NCI-H1092 (cell line): ENCODE data around the gene MLLT6.

ENCODE experiments used
- DNase-seq: peaks from one replicate; lab custom pipeline; 2025; lab: John Stamatoyannopoulos, UW

Gene MLLT6

DNA sequence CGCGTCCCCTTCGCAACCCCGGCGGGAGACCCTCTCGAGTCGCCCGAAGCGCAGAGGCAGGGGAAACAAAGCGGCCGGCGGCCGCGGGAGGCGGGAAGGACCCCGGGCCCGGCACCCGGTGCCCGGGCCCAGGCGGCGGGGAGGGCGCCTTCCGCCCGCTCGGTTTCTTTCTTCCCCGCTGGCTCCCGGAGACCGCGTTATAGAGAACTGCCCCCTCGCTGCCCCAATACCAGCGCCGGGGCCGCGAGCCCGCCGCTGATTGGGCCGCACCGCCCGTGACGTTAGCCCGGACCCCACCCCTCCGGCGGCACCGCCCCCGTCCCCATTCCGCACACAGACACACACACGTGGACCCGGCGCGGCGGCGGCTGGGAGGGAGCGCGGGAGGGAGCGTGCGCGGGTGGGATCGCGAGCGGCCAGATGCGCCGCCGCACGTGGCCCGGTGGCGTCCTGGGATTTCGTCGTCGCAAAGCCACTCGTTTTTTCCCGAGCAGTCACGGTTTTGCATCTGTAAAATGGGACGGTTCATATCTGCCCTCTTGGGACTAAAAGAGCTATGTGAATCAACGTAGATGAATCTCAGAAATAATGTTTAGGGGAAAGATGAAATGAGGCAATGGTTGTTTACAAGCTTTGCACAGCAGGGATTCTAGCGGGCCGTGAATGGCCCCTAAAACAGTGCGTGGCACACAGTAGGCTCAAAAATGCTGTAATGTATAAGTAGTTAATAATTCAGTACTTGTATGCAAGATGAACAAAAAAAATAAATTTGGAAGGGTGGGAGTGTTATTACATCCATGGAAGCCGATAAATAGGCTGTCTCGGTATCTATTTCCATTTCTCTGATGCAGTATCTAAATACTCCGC, 30.1 kb upstream of the MLLT6 start, which contains the start of gene EPOP:
Gene EPOP, minus strand, starts transcription at position 209 of the 867 bp plus-strand sequence. CDS start 462 bp downstream, outside the sequence.
- DNase-seq = peak; percentile 73

DNA sequence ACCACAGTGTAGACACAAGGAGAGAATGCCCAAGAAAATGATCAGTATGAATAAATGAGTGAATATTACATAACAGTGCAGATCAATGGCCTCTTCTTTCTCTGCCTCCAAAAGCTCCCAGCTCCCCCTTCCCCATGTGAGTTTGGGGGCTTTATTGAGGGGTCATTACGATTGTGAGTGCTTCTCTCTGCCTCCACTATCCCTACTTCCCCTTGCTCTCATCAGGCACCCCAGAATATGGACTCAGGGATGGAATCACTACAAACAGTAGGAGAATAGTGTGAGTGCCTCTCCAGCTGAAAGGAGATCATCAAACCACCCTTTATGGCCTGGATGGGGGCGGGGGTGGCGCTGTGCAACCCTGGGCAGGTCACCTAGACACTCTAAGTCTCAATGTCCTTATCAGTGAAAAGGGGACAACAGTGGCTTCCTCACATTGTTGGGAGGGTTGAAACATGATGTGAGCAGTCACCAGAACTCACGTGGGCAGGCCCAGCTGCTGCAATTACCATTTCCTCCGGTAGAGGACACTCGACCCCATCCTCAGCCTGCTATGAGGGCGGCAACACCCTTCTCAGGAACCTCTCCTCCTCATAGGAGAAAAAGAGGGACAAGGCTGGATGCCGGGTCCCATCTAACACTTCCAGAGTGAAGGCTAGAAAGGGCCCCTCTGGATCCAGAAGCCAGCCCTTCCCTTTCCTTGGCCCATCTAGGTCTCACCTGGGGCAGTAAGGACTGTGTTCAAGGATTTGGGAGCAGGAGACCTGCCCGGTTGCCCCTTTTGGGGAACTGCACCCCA, 28.2 kb upstream of the MLLT6 start:
- peak; percentile 72 for DNase-seq

DNA sequence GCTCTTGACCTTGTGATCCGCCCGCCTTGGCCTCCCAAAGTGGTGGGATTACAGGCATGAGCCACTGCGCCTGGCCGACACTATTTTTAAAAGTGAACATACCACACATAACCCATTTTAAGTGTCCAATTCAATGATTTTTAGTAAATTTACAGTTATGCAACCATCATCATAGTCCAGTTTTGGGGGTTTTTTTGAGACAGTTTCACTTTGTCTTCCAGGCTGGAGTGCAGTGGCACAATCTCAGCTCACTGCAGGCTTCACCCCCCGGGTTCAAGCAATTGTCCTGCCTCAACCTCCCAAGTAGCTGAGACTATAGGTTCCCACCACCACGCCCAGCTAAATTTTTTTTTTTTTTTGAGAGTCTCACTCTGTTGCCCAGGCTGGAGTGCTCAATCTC, 27.3 kb upstream of the MLLT6 start:
- DNase-seq = no peak

DNA sequence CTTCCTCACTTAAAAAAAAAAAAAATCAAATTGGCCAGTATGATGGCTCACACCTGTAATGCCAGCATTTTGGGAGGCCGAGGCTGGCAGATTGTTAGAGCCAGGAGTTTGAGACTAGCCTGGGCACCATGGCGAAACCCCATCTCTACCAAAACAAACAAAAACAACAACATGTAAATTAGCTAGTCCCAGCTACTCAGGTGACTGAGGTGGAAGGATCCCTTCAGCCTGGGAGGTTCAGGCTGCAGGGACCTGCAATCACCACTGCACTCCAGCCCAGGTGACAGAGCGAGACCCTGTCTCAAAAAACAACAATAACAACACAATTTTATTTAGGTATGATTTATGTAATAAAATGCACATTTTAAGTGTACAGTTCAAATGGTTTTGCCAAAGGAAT, 24.0 kb upstream of the MLLT6 start:
- DNase-seq = no peak

DNA sequence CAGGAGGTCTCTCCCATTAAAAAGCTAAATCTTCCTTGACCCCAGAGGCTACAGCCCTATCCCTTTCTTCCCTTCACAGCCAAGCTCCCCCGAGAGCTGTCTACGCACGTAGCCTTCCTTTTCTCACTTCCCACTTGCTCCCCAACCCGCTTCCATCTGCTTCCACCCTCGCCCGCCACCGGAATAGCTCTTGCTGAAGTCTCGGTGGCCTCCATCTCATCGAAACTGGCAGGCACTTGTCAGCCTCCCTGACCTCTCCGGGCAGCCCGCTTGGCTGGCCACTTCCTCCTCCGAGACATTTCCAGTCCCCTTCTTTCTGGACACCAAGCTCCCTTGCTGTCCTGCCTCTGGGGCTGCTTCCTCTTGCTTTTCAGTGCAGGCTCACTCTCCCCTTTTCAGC, 19.6 kb upstream of the MLLT6 start:
- DNase-seq = no peak

DNA sequence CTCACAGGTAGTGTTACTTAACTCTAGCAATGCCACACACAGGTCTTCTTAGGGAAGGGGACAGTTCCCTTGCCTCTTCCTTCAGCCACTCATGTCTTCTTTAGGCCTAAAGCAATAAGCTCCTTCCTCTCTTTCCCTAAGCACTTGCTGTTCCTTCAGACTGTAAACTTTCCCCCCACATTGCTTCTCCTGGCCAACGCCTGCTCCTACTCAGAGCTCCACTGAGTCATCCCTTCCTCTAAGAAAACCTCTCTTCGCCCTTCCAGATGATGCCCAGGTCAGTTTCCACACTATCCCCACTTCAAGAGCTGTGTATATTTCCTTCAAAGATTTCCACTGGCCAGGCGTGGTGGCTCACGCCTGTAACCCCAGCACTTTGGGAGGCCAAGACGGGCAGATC, 17.8 kb upstream of the MLLT6 start:
- no peak for DNase-seq

DNA sequence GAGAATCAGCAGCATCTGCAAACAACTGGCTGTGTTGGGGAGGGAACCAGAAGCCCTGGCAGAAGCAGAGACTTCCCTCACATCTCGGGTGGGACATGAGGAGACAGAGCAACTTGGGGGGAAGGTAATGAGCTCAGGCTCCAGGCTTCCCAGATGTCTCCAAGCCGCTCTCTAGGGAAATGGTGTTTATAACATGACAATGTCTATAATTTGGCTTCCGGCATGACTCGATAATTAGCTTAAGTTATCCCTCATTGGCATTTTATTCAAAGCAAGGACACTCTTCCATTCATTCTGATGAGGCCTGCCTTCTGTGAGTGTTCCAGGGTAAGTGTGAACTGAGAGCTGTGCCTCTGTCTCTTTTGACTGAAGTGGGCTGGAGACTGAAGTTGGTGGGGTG, 14.7 kb upstream of the MLLT6 start:
- no peak for DNase-seq

DNA sequence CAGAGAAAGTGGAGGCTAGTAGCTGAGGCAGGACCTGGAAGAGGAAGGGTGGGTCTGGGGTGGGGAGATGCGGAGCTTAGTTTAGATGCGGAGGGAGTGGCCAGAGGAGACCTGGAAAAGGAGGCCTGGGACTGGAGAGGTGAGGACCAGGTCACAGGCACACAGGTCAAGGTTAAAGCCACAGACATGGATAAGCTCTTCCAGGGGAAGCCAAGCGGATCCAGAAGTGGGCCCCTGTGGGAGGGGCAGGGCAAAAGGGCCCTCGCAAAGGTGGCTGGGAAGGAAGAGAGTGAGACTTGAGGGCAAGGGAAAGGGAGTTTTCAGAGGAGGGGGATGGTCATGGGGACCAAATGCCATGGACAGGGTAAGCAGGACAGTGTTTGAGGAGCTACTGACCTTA, 13.9 kb upstream of the MLLT6 start:
- no peak for DNase-seq

DNA sequence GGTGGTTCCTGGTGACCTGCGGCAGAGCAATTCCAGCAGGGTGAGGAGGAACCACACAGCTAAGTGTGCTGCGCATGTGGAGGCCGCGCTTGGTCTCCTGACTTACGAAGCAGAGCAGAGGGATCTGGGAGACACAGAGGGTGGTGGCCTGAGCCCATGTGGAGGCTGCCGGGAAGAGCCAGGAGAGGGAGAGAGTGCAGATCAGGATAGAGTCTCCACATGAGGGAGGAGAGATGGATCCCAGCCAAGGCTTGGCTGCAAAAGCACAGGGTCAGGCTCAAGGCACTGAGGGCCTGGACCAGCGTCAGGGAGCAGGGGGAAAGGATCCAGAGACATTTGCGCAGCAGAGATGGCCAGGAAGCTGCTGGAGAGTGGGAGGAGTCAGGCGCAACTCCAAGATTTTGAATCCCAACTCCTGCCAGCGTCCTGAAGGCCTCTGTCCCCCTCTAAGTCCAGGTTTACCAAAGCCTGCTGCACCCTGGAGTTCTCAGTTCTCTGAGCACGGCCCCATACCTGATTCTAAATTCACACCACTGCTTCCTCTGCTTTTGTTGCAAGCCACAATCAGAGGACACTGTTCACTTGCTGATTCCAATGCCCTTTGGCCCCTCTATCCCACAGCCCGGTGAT, 11.3 kb upstream of the MLLT6 start:
- DNase-seq = peak; percentile 50

DNA sequence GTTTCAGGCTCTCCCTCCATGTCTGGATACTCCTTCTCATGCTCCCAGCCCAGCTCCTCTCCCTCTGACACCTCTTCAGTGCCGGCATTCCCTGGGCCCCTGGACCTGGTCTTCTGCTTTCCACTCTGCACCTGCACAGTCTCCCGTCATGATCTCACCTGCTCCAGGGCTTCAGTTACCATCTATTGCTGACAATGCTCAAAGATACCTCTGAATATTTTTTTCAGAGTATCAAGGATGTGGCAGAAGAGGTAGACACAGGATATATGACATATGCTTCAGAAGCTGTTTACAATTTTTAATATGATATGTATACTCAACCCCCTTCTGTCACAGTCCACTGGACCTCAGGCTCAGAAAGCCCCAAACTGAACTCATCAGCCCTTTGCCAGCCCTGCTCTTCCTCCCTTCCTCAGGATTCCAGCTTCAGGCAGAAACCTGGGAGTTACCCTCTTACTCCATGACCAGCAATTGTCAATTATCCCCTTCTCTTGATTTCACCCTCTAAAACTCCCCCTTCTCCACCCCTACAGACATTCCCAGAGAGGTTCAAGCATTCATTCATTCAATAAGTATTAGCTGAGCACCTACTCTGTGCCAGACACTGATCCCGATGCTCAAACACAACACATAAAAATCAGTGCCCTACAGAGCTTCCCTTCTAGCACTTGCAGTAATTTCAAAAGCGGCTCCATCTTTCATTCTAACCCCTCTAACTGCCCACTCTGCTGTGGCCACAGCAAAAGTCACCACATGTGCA, 7.8 kb upstream of the MLLT6 start:
- DNase-seq = no peak

DNA sequence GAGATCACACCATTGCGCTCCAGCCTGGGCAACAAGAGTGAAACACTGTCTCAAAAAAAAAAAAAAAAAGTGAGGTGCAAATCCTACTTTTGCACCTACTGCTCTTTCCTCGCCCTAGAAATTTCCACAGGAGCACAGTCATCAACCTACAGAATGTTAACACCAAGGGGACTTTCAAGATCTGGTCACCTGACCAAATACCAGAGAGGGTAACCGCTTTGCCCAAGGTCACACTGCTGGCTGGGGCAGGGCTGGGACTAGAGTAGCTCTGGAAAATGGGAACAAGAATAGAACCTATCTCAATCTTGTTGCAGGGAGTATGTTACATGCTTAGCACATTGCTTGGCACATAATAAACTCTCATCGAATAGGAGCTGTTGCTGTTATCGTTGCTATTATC, 6.3 kb upstream of the MLLT6 start:
- no peak for DNase-seq

DNA sequence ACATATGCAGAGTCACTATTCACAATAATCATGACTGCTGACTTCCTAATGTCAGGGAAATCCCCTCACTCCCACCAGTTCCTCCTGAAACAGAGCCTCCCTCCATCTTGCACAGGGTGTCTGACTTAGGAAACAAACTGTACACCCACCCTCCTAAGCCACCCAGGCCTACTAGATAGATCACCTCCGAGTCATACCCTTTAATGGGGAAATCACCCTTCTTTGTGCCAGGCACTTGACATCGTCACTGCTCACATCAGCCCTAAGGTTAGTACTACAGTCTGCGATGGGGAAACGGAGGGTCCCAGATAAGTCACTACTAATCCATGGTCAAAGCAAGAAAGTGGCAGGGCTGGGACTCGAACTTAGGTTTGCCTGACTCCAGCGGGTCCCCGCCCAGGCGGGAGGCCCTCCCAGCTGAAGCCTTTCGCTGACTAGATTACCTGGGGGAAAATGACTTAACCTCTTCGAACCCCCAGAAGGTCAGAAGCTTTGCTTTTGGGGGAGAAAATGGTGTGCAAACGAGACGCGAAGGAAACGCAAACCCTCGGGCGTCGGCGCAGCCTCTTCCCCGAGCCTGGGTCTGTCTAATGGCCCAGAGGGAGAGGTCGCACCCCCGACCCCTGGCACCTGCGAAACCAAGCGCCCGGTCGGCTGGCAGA, 3.4 kb upstream of the MLLT6 start:
- DNase-seq = no peak

DNA sequence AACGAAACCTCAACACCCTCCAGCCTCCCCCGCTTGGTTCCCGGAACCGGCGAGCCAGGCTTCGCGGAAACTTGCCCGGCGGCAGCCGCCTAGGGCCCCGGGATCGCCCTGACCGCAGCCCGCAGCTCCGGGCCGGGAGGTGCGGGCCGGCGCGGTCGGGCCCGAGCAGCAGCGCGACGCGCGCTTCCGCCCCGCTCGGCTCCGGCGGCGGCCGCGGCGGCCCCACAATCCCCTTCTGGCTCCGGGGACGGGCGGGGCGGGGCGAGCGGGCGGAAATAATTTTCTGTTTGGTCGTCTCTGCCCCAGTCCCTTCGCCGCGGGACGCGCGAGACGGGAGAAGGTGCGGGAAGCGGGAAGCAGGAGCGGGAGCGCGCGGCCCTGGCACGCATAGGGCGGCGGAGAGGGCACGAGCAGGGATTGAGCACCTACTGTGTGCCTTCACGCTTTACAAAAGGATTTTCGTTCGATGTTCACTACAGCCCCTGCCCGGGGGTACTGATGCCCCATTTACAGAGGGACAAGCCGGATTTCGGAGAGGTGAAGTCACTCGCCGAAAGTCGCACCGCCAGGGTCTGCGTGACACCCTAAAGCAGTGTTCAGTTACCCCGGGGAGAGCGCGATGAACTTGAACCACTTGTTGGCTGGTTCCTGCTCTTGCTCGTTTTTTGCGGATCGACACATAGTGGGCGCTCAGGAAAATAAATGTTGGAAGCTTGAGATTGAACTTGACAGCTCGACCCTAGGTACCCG, 2.7 kb upstream of the MLLT6 start:
- DNase-seq = peak; percentile 76

DNA sequence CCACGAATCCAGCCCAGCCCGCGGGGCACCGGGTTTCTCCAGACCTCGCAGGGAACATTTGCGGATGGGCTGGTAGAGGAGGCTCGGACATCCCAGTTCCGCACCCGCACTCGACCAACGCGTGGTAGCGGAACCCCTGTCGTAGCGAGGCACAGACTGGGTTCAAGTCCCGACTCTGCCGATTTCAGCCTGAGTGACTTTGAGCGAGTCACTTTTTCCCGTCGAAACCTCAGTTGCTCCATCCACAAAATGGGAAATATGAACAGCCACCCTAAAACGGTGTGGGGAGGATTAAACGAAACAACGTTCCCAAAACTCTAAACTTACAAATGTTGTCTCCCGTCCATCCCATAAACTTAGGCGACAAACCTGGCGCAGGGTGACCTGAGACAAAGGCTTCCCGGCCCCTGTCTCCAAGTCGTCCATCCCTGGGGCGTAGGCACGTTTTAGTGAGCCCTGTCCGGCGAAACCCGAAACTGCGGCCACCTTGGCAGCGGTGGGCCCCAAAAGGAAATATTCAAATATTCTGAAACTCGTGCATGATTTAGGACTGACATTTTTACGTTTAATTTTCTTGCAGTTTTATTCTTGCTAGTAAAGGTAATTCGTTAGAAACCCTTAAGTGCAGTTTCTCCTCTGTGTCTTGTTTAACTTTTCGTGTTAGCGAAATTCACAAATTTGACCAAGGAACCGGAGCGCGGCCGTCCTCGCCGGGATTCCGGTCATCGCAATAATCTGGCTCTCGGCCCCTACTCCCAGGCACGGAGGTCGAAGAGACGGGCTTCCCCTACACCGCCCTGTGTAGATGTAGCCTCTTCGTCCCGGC, 1.9 kb upstream of the MLLT6 start:
- no peak for DNase-seq

DNA sequence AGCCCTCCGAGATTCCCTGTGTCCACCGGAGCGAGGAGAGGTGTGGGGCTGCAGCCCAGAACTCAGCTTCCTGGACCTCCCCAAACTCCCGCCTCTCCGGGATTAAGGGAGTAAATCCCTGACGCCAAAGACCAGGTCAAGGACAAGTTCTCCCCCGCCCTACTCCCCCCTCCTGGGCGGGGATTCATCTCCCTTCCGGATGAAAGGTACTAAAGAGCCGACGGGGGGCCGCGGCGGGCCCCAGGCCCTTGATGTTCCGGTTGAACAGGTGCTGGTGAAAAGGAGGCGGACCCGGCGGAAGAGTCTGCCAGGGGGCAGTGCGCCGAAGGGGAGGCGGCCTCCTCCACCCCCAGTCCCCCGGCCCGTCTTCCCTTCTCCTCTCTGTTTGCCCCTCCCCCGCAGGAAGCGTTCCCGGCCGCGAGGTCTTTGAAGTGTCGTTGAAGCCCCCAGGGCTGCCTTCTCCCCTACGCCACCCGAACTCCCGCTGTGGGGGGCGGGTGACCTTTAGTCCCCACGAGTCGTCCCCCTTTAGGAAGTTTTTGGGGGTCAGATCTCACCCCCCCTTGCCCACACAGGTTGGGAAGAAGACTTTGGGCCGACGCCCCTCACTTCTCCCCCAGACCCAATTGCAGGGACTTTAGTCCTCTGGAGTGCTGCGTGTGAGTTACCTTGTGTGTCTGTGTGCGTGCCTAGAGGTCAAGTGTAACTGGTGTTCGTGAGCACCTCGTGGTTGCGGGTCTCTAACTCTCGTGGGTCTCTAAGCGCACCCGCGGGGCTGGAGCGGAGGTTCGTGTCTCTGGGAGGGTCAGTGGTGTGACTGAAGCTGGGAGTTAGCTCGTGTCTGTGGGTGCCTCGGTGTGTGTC, 1.1 kb upstream of the MLLT6 start:
- DNase-seq = peak; percentile 72

DNA sequence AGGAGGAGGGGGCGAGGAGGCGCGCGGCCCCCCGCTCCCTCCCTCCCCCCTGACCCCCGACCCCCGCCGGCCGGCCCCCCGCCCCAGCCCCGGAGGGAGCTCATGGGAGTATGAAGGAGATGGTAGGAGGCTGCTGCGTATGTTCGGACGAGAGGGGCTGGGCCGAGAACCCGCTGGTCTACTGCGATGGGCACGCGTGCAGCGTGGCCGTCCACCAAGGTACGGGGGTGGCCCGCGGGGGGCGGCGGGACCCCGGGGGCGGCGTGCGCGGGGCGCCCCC, 390 bp downstream of the MLLT6 start:
- DNase-seq = no peak

DNA sequence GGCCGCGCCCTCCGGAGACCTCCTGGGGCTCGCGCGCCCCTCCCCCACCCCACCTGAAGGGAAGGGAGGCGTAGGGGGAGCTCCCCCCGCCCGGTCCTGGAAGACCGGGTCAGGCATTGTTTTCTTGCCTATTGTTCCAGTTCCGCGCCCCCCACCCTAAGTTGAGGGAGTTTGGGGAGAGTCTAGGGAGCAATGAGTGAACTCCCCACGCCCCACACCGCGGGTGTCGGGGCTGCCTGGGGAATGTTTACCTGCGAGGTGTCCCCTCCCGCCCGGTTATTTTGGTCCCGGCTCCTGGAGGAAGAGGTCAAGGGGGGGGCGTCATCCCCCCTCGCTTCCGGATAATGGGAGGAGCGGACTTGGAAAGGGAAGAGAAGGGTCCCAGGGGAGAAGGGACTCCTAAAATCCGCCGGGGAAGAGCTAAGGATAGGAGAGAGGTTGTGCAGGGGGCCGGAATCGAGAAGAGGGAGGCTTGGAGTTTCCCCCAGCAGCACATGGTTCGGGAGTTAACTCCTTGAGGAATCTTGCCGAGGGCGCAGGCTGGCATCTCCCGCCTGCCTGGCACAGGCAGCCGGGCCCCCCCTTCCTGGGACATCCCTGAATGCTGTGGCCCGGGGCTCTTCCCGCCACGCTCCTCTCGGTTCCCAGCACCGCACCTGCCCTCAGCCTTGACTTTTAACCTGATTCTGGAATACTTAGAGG, 881 bp downstream of the MLLT6 start:
- DNase-seq = peak; percentile 16

DNA sequence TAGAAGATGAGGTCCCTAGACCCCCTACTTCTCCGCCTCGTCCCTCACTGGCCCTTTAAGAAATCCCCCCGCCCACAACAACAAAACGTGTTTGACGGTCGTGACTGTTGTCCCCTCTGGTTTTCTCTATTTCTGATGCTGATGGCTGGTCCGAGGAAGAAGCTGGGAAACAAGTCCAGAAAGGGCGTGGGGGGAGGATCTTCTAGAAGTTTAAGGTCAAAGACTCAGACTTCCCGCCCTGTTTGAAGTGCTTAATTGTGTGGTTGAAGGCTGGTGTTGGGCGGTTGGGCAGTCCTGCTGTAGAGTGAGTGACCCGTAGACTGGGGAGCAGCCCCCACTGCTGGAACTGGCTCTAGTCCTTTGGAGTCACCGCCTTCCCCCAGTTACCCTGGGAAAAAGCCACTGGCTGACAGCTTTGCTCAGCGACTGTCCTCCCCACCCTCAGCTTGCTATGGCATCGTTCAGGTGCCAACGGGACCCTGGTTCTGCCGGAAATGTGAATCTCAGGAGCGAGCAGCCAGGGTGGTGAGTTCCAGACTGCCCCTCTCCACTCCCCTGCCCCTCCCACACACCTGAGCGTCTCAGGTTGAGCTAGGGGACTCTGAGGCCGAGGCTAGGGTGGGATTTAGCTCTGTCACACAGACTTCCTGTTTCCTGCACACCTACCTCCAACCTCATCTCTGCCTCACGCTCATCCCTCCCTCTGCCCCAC, 1.6 kb downstream of the MLLT6 start:
- DNase-seq = no peak
